GM18907 (cell line): ENCODE measurements around the gene SLC25A13.
A peak's percentile ranks its signal among the peaks of the same experiment; 100 is the strongest.
"Not testable (repeated sequence)": the region's sequence is repeated elsewhere in the genome, so short reads cannot be mapped to it uniquely, and the experiment has no call there.

ENCODE experiments used
- ATAC-seq: cut with Tn5 transposase; IDR thresholded peaks from one replicate; pipeline ENCODE4 v1.9.1; 2021; ENCODE audit warnings: mild to moderate bottlenecking, moderate library complexity; ENCODE audit not compliant: unreplicated experiment

SLC25A13 gene

DNA sequence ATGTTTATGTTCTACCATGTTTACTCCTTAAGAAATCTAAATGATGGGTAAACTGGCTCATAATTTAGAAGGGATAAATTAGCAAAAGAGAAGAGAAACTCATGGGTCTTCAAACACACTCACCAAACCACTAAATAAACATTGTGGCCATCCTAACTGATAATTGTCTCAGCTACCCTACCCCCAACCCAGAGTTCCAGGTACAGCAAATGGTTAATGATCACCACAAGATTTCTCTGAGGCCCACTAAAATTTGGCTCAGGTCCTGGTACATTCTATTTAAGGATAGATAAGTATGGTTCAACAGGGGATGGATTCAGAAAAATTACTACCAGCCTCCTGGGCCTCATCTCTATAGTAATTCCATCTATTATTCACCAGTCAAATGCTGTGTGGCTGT lies 21.4 kb downstream of the SLC25A13 start:
- ATAC-seq, result peak; percentile 58

DNA sequence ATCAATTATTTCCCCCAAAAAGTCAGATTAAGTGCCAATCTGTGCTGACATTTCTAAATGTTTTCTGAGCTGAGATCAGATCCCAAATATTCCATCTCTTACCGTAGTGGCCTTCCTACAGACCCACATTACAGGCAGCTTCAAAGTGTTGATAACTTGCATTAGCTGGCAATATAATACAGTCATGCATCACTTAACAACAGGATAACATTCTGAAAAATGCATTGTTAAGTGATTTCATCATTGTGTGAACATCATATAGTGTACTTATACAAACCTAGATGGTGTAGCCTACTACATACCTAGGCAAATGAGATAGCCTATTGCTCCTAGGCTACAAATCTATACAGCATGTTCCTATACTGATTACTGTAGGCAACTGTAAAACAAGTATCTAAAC lies 22.4 kb downstream of the SLC25A13 start:
- no peak for ATAC-seq

DNA sequence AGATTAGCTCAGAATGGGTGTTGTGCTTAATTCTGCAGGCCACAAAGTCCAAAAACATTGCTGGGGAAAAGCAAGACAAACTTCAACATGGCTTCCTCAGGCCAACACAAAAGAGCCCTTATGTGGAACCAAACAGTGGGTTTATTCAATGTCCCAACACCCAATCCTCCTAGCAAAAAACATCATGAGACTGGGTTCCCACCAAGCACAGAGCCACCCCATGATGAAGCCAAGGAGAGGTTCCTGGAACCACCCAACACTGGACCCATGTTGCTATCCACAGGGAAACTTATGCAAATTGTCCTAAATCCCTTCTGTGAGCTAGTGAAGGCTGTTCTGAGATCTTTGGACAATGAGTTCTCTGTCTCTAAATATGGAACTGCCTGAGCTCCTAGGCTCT lies 24.0 kb downstream of the SLC25A13 start:
- ATAC-seq, result no peak

DNA sequence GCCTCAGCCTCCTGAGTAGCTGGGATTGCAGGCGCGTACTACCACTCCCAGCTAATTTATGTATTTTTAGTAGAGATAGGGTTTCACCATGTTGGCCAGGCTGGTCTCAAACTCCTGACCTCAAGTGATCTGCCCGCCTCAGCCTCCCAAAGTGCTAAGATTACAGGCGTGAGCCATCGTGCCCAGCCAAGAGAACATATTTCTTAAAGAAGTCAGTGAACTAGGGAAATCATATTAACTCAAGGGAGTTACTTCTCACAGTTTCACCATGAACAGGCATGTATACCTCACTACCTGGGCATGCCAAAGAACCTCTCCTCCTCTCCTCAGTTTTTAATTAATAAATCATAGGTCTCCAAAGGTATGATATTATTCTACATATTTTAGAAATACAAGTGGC lies 24.5 kb downstream of the SLC25A13 start:
- not testable (repeated sequence) for ATAC-seq

DNA sequence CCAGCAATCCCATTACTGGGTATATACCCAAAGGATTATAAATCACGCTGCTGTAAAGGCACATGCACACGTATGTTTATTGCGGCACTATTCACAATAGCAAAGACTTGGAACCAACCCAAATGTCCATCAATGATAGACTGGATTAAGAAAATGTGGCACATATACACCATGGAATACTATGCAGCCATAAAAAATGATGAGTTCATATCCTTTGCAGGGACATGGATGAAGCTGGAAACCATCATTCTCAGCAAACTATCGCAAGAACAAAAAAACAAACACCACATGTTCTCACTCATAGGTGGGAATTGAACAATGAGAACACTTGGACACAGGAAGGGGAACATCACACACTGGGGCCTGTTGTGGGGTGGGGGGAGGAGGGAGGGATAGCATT lies 28.0 kb downstream of the SLC25A13 start:
- ATAC-seq, result not testable (repeated sequence)

DNA sequence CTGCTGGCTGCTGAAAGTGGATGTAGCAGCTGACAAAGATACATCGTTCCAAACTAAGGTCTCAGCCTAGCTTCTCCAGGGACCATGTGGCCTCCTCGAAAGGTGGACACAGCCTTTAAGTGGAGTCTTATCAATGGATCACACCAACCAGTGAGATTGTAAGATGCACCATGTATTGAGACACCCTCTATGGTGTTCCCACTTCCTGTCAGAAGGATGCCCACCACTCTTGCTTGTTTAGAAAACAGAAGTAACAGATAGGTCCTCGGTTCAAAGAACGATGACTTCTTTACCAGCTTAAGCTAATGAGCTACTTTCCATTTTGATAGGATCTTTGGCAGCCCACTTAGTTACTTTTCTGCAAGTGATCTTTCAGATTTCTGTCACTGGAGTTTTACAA lies 34.3 kb downstream of the SLC25A13 start:
- no peak for ATAC-seq

DNA sequence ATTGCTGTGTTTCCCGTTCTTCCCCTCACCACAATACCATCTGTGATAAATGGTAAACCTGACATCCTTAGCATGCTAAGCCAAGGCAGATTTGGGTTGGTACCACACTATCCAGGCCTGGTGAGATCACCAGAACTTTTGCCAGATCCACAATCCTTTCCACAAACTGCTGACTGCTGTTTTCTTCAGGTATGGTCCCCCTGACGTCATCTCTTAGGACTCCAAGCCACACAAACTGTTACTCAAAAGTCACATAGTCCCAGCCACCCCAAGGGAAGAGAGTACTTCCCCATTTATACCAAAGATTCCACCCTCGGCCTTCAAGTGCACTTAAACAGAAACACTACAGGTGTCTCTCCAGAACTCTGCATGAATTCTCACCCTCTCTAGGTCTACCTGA lies 34.8 kb downstream of the SLC25A13 start:
- ATAC-seq, result peak; percentile 51

DNA sequence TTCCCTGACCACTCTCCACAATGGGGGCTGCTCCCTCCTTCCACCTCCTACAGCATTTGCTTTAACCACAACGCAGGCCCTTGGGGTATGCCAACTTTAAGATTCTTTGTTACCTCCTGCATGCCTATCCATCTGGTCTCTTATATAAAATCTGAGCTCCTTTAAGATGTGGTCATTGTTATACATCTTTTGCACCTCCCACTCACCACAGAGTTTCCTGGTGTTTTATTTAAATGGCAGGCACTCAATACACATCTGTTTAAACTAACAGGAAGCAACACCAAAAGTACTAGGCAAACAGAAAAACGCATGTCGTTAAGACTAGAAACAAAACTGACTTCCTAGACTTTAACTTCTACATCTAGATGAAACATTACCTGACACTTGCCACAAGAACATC lies 36.3 kb downstream of the SLC25A13 start:
- peak; percentile 88 for ATAC-seq

DNA sequence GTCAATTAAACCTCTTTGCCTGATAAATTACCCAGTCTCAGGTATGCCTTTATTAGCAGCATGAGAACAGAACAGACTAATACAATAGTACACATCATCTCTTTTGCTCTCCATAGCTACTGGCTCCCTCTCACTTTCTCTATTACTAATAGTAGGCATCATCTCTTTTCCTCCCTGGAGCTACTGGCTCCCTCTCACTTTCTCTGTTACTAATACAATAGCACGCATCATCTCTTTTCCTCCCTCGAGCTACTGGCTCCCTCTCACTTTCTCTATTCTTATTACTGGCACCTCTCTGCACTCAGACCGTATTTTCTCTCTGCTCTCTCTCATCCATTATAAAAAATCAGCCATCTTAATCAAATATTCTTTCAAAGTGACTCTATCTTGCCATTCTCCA lies 37.1 kb downstream of the SLC25A13 start:
- ATAC-seq, result peak; percentile 58

DNA sequence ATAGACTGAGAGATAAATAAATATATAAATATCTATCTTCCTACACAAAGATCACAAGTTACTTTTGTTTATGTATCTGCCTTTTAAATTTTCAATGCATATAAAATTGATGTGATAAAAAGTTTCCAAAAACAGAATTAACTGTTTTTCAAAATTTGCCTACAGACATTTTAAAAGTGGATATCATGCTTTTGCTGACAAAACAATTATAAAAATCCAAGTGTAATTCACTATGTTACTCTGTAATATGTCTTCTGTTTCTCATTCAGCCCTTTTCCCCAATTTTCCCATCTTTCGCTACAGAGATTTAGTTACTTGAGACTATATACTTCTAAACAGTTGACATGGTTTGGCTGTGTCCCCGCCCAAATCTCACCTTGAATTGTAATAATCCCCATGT lies 37.7 kb downstream of the SLC25A13 start:
- no peak for ATAC-seq

DNA sequence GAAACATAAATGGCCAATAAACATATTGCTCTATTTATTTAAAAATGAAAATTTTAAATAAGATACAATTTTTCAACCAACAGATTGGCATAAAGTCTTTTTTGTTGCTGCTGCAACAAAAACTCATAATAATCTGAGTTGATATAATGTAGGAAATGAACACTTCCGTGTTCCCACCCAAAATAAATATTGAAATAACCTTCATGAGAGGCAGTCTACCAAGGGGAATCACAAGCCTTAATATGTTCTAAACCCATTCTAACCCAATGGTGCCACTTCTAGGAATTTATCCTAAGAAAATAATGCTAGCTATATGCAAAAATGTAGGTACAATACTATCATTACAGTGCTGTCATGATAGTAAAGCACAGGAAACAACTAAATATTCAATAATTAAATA lies 39.1 kb downstream of the SLC25A13 start:
- no peak for ATAC-seq

DNA sequence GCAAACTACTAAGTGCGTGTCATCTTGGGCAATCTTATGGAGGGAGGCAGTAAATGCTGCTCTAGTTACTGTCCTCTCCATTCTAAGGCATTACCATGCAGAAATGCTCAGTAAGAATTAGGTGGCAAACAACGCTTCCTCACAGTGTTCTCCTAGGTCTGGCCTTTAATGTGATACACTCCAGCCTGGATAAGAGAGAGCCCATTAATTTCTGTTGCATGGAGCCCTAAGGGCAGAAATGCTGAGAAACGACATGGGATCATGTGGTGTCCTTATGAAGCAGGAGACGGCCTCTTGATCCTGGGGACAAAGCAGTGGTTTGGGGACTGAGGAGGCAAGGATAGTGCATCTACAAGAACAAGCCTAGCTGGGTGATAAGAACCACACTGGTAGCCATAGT lies 44.0 kb downstream of the SLC25A13 start:
- no peak for ATAC-seq

DNA sequence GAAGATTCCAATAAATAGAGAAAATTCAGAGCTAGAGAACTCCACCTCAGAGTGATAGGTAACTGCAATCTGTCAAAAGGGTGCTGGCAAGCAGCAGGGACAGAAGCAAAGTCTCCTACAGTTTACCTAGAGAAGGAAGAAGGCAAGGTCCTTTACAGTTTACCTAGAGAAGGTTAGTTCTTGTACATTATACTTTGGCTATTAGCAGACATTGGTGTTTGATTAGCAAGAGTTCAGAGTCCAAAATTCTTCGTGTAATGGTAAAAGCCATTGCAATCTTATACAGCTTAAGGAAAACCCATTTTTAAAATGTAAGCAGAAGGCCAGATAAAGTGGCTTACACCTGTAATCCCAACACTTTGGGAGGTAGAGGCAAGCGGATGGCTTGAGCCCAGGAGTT lies 45.9 kb downstream of the SLC25A13 start:
- no peak for ATAC-seq

DNA sequence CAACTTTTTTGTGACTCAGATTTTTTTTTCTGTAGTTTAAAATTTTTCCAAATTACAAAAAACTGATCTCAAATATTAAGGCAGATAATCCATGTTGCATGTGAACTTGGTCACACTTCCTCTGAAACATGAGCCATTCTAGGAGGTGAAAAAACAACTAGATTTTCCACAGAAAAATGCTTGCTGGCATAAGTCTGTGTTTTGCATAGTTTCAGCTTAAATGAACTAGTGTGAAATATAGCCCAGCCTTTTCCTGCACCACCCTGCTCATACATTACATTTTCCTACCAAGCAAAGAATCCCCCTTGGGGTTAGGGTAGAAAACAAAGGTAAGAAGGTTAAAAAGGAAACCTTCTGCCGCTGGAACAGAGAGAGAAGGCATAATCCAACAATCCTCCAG lies 48.2 kb downstream of the SLC25A13 start:
- ATAC-seq, result no peak

DNA sequence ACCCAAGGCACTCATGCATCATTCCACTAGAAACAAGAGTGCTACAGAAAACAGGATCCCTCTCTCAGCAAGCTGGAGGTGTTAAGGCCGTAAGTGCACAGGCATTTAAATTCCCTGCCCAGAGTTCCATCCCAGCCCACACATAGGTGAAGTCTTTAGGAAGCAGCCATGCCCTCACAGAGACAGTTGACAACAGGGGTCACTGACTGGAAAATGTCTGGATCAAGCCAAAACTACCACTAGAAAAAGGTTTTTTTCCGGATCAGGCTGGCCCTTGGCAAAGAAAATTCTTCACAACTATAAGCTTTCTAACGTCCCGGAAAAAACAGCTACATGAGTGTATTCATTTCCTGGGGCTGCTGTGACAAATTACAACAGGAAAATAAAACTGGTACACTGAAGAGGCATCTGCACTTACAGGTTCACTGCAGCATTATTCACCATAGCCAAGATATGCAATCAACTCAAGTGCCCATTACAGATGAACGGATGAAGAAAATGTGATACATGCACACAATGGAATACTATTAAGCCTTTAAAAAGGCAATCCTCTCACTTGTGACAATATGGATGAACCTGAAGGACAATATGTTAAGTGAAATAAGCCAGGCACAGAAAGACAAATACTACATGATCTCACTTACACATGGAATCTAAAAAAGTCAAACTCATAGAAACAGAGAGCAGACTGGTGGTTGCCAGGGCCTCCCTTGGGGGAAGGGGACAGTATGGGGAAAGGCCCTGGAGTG lies 52.5 kb downstream of the SLC25A13 start:
- ATAC-seq, result no peak

DNA sequence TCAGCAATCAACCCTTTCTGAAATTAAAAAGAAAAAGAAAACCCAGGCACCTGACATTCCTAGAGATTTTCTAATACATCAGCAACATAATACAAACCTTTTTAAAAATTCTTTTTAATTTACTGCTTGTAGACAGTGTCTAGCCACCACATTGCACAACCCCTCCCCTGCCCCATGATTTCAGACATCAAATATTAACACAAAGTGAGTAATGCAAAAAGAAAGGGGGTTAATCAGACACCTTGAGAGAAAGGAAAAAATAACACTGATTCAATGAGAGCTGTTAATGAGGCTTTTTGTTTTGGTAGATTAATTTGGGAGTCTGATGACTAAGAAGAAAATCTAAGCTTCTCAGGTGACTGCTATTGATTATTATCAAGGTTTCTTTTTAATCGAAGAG lies 55.3 kb downstream of the SLC25A13 start:
- ATAC-seq, result no peak

DNA sequence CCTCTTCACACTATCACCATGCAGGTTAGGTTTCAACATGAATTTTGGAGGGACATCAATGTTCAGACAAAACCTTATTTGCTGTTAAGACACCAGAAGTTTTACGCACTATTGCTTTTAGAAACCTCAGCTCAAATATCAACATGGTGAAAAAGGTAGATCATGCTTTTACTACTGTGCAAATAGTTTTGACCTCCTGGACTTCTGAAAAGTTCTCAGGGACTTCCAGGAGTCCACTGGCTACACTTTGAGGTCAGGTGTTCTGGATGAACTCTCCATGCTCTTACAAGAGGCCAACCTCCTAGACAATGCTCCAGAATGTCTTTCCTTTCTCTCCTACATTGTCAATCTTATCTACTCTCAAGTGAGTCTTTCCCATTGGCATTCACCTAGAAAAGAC lies 55.9 kb downstream of the SLC25A13 start:
- no peak for ATAC-seq

DNA sequence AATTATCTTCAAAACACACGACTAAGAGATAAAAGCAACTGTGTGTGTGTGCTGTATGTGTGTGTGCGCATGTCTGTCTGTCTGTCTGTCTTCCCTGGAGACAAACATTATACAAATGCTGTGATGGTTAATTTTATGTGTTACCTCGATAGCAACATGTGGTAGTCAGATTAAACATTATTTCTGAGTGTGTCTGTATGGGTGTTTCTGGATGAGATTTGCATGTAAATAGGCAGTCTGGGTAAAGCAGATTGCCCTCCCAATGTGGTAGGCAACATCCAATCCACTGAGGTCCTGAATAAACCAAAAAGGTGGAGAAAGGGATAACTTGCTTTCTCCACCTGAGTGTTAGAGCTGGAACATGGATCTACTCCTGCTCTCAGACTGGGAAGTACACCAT lies 67.9 kb downstream of the SLC25A13 start:
- ATAC-seq, result no peak

DNA sequence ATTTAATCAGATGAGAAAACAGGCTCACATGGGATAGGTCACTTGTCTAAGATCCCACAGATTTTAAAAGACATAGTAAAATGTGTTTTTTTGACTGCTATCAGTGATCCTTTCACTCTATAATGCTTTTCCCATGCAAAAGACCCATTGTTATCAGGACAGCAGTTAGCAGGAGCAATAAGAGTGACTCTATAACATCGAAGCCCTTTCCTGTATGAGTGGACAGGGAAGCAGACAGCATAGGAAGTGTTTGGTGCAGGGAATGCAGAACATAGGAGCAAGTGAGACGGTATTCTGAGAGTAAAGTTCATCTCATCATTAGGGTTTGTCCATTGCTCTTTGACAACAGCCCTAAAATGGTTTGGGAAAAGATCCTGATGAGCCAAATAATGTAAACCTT lies 68.5 kb downstream of the SLC25A13 start:
- ATAC-seq, result no peak

DNA sequence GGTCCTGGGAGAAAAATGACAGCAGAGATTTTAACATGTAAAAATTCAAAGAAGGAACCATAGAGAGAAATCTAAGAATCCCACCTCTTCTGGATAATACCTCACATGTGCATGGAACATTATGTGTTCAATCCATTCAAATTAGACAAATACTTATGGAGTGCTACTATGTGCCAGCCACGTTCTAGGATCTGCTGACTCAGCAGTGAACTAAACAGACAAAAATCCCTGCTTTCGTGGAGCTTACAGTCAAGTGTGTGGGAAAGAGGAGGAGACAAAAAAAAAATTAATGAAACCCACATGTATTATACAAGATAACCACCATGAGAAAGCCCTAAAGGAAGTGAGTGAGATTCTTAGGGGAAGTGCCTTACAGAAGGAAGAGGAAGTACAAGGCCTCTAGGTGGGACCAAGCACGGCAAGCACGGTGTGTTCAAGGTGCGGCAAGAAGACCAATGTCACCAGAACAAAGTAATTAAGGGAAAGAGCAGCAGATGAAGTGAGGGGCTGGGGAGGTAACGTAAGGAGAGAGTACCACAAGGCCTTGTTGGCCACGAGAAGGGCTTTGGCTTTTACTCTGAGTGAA lies 71.0 kb downstream of the SLC25A13 start:
- no peak for ATAC-seq

DNA sequence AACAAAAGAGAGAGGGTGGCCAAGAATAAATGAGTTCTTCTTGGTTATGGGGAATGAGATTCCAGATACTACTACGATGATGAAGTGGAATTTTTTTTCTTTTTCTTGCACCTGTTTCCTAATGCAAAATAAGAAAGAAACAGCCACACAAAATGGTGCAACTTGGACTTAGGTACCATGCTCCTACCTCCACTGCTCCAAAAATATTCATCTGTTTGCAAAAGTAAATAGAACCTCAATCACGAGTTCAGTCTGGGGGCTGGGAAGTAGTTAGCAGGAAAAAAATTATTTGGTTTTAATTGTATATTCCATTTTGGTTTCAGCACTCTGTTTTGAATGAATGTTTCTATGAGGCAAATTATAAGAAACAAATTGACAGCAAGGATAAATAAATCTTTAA lies 73.5 kb downstream of the SLC25A13 start:
- ATAC-seq, result no peak

DNA sequence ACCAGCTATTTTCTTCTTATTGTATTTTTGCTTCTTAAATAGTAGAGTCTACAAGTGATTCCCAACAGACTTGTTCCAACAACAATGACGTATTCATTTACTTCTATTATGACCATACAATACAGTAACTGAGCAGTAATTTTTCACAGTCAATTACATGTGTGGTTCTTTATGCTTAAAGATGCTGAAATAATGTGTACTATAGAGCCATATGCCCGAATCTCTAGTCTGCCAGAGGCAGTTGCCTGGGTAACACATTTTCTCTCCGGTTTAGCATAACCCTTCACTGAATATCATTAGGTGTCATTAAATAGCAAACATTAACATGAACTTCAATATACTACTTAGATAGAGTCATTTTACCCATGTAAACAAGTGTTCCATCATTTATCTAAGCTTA lies 75.0 kb downstream of the SLC25A13 start:
- ATAC-seq, result no peak

DNA sequence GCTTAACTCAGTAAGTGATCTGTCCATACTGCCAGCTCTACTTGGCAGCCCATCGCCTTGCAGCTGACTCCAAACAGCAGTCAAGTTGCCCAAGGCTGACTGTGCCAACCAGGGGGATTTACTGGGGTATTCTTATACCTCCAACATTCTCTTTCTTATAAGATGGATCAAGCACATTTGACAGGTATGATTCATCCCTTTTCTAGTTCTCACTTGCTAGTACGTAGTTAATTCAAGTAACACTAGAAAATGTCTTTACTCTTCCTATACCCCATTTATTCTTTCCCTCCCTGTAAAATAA lies 77.0 kb downstream of the SLC25A13 start:
- ATAC-seq, result no peak
